Ishikawa (cell line): ENCODE data around the gene NDUFAF8.

Source experiments
- CEBPB ChIP-seq: IDR thresholded peaks from 2 replicates; pipeline ENCODE4 v1.6.1; 2012
- CREB1 ChIP-seq: IDR thresholded peaks from 2 replicates; pipeline ENCODE4 v1.6.1; 2012; ENCODE audit warnings: low read depth
- EGR1 ChIP-seq: IDR thresholded peaks from 2 replicates; pipeline ENCODE4 v1.6.1; 2012
- EP300 ChIP-seq: IDR thresholded peaks from 2 replicates; pipeline ENCODE4 v1.6.1; 2012; ENCODE audit warnings: borderline replicate concordance
- FOXM1 ChIP-seq: IDR thresholded peaks from 2 replicates; pipeline ENCODE4 v1.6.1; 2012; ENCODE audit warnings: low read depth, borderline replicate concordance
- NFIC ChIP-seq: IDR thresholded peaks from 2 replicates; pipeline ENCODE4 v1.6.1; 2012
- RAD21 ChIP-seq: IDR thresholded peaks from 2 replicates; pipeline ENCODE4 v1.6.1; 2012; ENCODE audit warnings: low read depth
- REST ChIP-seq: IDR thresholded peaks from 2 replicates; pipeline ENCODE4 v1.6.1; 2012; ENCODE audit warnings: low read depth, mild to moderate bottlenecking
- TAF1 ChIP-seq: IDR thresholded peaks from 2 replicates; pipeline ENCODE4 v1.6.1; 2012; ENCODE audit warnings: low read depth, mild to moderate bottlenecking
- TCF12 ChIP-seq: IDR thresholded peaks from 2 replicates; pipeline ENCODE4 v1.6.1; 2012; ENCODE audit warnings: low read depth
- TEAD4 ChIP-seq: IDR thresholded peaks from 2 replicates; pipeline ENCODE4 v1.6.1; 2012
- YY1 ChIP-seq: IDR thresholded peaks from 2 replicates; pipeline ENCODE4 v1.6.1; 2012; ENCODE audit warnings: low read depth
- ZBTB7A ChIP-seq: IDR thresholded peaks from 2 replicates; pipeline ENCODE4 v1.6.1; 2012; ENCODE audit warnings: low read depth
- TF ChIP-seq, protein P1 (sequence below): IDR thresholded peaks from 2 replicates; pipeline ENCODE4 v1.6.1; 2012
- TF ChIP-seq, protein P2 (sequence below): IDR thresholded peaks from 2 replicates; pipeline ENCODE4 v1.6.1; 2012

Gene NDUFAF8

DNA sequence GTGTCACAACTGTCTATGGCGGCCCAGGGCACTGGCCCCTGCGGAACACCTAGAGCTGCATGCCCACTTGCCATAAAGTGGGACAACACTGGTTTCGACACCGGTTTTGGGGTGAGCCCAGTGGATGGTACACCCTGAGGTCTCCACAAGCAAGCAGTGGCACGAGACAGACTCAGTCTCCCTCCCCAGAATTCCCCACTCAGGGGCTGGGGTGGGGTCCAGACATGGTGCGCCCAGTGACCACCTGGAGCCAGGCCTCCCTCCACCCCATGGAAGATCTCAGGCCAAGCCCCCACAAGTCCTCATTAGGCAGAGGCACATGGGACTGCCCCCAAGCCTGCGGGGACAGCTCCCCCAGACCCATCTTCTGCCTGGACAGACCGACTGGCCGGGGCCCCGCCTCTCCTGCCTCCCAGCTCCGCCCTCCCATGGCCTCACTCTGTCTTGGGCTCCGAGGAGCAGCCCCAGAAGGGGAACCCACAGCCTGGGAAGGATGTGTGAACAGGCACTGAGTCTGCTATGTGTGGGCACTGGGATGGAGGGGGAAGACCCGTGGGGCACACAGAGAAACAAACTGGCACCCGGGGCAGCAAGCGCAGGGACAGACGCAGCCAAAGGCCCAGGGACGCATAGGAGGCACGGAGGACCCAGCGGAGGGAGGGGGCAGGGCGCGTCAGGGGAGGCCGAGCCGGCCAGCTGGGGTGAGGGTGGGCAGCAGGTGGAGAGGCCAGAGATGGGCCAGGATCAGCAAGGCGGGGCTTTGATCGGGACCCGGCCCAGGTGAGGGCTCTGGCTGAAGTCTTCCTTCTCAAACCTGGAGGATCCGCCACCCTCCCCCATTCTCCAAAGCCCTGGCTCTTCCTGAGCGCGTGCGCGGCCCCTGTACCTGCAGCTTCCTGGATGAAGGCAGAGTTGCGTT, 3.0 kb upstream of the NDUFAF8 start:
- TF ChIP-seq ZBTB7A (no peak), TEAD4 (no peak), FOXM1 (no peak), REST (no peak), NFIC (no peak), TCF12 (no peak), RAD21 (no peak), YY1 (no peak), EP300 (no peak), CEBPB (no peak), EGR1 (no peak), CREB1 (no peak), TAF1 (no peak)
- TF ChIP-seq, protein P1, sequence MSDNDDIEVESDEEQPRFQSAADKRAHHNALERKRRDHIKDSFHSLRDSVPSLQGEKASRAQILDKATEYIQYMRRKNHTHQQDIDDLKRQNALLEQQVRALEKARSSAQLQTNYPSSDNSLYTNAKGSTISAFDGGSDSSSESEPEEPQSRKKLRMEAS = no peak
- TF ChIP-seq, protein P2, sequence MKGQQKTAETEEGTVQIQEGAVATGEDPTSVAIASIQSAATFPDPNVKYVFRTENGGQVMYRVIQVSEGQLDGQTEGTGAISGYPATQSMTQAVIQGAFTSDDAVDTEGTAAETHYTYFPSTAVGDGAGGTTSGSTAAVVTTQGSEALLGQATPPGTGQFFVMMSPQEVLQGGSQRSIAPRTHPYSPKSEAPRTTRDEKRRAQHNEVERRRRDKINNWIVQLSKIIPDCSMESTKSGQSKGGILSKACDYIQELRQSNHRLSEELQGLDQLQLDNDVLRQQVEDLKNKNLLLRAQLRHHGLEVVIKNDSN = no peak

- TF ChIP-seq, protein P2 = no peak
- TF ChIP-seq TEAD4 (no peak), EGR1 (no peak), TAF1 (no peak), YY1 (no peak), TCF12 (no peak), FOXM1 (no peak), REST (no peak), CREB1 (no peak), ZBTB7A (no peak), RAD21 (no peak), CEBPB (no peak), NFIC (no peak), EP300 (no peak)
- TF ChIP-seq, protein P1 = no peak
Measured at GRCh38 chr17:81236784-81237183, 2.3 kb upstream of the NDUFAF8 start.

DNA sequence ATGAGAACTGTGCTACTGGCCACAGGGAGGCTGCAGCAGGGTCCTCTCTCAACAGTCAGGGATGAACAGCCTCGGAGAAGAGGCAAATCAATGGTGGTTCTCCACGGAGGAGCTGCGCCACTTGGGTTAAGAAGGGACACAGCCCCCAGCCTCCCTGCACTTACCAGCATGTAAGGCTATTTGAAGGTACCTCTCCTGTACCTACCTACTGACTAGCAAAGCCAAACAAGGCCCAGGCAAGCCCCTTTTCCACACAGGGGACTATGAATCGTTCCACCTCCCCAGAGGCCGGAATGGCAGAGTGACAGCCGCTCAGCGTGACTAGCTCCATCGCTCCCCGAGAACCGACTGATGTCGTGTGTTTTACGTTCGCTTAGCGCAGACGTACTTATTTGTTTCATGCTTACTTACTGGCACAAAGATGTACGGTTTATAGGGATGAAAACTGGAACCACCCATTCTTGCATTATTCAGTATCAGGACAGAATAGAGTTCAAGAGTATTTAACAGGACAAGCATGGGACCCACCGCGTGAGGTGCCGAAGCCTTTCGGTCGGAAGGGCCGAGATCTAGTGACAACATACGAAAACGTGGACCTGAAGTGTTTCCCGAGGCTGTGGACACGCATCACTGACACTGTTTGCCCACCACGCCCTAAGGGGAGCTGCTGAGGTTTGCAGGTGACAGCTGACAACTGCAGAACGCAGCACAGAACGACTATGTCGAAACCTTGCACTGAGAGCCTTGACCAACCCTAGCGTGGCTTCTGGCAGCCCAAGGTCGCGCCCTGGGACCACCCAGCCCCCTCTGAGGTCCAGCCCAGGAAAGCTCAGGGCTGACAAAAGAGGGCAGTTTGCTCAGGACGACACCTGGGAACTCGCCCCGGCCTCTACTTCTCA, 1.3 kb upstream of the NDUFAF8 start:
- no peak for TF ChIP-seq NFIC
- no peak for TF ChIP-seq TCF12
- no peak for TF ChIP-seq TAF1
- no peak for TF ChIP-seq FOXM1

DNA sequence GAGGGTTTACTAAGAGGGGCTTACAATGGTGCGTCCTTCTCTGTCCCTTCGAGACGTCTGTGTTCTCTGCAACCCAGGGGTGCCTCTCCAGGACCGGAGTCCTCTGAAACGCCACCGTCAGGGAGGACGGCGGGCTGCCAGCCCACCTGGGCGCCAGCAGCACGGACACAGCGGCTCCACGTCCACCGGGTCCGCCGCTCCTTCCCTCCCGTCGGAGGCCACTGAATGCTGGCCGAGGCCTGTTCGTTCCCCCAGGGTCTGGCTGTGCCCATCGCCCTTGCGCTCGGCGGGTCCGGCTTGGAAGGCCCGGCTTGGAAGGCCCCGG, 666 bp upstream of the NDUFAF8 start:
- no peak for TF ChIP-seq CREB1
- TF ChIP-seq YY1 = no peak
- TF ChIP-seq TEAD4 = no peak
- TF ChIP-seq EGR1 = no peak
- TF ChIP-seq, protein P2 = no peak
- TF ChIP-seq EP300 = no peak
- no peak for TF ChIP-seq NFIC
- no peak for TF ChIP-seq ZBTB7A
- TF ChIP-seq TAF1 = no peak
